Stimulated activated CD8-positive, alpha-beta memory T cell treated with anti-CD3 and anti-CD28 coated beads, Interleukin-15, amount 100 ng/mL, for 24 hours (primary cell): ENCODE results near the gene FANCM.
"Not testable (repeated sequence)": the region's sequence is repeated elsewhere in the genome, so short reads cannot be mapped to it uniquely, and the experiment has no call there.

Source experiments
- DNase-seq: peaks from one replicate; pipeline ENCODE4 v3.0.0-alpha.2; 2020; ENCODE audit warnings: low read depth

FANCM gene

GRCh38 chr14:45135659-45136395, at the start of gene FANCM:
FANCM (plus strand) TSS chr14:45135930; CDS start chr14:45136032, 102 bp downstream.
- DNase-seq: peak; percentile 49

- DNase-seq: no peak
Measured at GRCh38 chr14:45089813-45090212, 45.9 kb upstream of the FANCM start.

- no peak for DNase-seq
Measured at GRCh38 chr14:45091710-45092109, 44.0 kb upstream of the FANCM start.

- no peak for DNase-seq
Measured at GRCh38 chr14:45094275-45094674, 41.5 kb upstream of the FANCM start.

GRCh38 chr14:45095143-45095542, 40.6 kb upstream of the FANCM start:
- DNase-seq: no peak

DNA sequence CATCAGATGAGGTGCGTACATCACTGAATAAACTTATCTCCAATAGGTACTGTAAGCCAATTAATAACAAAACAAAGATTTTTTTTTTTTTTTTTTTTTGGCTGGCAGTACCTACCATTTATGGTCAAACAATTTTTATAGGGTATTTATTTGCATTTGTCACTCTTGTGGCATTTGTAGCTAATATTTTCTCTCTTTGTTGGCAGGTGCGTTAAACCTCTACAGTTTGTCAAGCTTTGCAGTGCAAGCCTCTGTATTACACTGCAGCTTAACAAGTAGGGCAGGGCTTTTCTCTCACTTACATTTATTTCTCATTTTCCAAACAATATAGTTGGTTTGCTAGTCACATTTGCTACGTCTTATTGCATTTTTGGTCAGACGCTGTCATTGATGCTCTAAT, 39.5 kb upstream of the FANCM start:
- DNase-seq: no peak

DNA sequence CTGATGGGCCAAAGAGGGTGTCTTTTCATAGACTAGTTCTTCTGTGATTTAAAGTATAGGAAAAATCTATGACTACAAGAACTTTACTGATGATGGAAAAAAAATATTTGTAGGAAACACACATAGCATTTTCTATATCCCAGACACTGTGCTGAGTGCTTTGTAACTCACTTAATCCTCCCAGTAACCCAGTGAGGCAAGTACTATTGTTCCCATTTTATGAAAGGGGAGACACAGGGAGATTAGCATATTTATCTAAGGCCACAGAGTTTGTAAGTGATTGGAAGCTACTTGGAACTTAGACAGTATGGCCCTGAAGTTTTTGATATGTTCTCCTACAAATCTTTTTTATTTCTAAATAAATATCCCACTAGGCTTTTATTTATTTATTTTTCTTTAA, 31.9 kb upstream of the FANCM start:
- DNase-seq: no peak

GRCh38 chr14:45104561-45104960, 31.2 kb upstream of the FANCM start:
- no peak for DNase-seq

DNA sequence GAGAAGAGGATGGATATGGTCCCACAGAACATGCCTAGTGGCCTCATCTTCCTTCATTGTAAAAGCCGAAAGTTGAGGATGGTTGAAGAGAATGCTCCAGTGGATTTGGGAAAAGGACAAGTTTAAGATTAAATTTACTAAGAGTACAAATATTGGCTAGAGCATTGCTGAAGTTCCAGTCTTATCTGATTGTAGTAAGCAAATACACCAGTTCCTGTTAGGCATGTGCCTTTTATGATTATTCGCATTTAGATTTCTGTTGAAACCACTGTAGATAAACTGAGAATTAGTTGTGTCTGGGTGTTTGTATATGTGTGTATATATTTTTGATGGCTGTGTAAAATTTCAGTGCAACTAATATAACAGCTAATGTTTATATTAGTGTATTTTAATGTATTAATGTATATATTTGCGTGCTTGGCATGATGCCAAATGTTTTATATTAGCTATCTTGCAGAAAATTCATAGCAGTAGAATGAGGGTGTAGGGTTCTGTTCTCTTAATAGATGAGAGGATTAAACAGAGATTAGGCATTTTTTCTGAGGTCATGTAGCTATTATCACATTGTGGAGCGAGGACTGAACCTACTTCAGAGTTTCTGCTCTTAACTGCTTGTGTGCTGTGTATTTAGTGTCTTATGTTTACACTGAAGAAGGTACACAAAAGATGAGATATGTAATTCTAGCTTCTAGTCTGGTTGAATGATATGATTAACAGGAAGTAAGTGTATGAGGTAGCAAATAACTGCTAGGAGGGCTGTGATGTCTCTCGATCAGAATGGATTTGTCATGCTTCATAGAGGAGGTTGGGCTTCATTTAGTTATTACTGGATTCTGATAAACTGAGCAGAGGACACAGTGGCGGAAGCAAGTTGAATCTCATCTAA, 22.6 kb upstream of the FANCM start:
- no peak for DNase-seq

GRCh38 chr14:45114327-45114726, 21.4 kb upstream of the FANCM start:
- DNase-seq: no peak

GRCh38 chr14:45118594-45118993, 17.1 kb upstream of the FANCM start:
- DNase-seq: no peak

GRCh38 chr14:45120096-45120495, 15.6 kb upstream of the FANCM start:
- DNase-seq: no peak

GRCh38 chr14:45123271-45123670, 12.5 kb upstream of the FANCM start:
- DNase-seq: no peak

DNA sequence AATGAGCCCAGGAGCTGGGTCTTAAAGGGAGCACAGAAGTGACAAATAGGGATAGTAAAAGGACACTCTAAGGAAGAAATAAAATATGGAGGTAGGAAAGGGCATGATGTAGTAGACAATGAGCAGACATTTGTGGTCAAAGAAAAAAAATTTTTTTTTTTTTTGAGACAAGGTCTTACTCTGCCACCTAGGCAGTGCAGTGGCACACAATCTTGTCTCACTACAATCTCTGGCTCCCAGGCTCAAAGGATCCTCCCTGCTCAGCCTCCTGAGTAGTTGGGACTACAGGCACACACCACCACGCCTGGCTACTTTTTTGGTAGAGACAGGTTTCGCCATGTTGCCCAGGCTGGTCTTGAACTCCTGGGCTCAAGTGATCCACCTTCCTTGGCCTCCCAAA, 10.0 kb upstream of the FANCM start:
- no peak for DNase-seq

DNA sequence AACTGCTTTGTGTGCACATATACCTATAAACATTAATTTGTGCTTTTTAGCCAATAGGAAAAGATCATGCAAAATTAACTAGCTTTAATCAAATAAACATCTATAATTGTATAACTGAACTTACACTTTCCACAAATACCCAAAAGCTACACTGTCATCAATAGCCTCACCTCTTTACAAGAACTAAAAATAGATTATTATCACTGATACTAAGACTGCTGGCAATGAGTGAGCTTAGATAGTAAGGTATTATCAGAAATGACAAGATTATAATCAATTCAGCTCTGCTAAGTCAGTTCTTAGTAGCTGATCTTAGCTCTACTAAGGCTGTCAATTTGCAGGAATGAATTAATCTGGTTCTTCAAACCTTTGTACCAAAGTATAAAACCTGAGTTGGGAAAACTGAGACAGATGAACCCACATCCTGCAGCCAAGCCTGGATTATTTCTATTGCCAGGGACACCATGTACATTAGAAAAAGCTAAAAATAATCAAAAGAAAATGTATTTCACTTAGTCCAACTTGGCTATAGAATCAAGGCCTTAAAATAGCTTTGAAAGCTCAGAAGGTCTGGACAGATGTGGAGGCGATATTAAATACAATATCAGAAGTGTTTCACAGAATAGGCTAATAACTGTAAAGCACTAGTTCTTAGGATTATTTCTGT, 6.6 kb upstream of the FANCM start:
- no peak for DNase-seq

DNA sequence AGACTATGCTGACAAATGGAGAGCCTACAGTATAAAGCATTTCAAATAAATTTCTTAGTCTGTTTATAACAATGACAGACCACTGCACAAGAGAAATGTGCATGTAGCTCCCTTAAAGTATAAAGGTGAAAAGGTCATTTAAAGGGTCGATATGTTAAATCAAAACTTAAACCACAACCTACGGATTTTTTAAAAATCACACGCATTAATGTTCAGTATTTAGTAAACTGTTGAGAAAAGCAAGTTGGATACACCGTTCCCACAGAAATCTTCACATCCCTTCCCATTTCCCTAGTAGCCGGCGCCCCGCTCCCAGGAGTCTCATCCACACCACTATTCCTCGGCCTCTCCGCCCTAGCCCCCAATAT, 2.1 kb upstream of the FANCM start:
- DNase-seq: no peak

DNA sequence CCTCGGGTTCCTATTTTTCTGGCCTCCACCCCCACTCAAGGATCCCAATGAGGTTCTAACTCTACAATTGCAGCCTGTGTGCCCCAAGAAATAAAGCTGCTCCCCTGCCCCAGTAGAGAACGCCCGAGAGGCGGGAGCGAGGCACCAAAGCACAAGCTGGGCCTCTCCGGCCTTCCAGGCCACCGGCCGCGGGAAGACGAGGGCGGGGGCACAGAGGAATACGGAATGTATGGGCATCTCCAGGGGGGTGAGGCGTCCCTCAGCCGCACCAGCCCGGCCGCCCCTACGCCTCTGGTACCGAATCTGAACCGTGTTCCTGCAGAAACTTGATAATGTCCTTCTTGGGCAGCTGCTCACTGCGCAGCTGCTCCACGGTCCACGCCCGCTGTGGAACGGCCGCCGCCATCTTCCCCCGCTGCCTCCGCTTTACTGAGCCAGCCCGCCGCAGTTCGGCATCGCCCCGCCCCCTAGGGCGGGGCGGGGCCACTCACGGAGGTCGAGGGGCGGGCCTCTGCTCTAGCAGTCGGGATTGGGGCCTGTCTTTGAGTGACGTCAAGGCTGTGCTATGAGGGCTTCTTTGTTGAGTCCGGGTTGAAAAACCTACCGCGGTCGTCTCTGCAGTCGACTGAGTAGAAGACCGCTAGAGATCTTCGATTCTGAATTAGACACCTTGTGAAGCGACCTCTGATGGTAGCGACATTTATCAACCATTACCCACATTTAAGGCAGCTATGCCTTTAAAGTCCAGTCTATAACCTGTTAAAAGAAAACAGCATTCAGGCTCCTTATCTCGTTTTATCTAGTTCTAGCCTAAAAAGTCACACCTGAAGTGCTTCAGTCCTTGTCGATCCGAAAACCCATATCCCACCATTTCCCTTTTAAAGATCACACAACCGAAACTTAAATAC, 1.4 kb upstream of the FANCM start, which contains the start of gene FKBP3:
Gene FKBP3 (minus strand): TSS at position 431 of the 908 bp plus-strand sequence. CDS start 25 bp downstream, at position 406.
- DNase-seq: peak; percentile 75

DNA sequence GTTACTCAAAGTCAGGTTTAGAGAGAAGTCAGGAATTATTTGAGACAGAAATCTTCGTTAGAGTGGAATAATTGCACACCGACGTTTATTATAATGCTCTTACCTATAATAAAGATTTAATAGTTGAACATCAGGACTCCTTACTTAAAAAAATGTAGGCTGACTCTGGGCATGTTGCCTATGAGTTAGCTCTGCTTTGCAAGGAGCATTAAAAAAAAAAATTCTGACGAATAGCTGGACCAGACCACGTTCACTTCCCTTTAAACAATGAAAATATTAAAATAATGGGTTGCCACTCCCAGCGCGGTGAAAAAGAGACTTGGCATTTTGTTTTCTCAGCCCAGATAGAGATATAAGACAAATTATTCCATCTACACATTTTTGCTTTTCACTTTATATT, 574 bp upstream of the FANCM start:
- no peak for DNase-seq

DNA sequence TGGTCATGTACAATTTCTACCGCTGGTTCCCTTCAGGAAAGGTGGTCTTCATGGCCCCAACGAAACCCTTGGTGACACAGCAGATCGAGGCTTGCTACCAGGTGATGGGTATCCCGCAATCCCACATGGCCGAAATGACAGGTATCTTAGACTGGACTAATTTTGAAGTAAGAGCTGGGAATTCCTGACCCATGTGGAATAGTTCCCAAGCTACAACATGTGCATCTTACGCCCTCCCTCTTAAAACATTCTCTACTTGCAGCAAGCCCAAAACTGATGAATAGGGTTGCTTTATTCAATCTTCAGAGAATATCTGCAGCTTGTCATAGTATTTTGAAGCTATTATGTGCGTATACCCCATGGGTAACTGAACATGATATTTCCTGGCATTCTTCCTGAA, 669 bp downstream of the FANCM start:
- DNase-seq: no peak

DNA sequence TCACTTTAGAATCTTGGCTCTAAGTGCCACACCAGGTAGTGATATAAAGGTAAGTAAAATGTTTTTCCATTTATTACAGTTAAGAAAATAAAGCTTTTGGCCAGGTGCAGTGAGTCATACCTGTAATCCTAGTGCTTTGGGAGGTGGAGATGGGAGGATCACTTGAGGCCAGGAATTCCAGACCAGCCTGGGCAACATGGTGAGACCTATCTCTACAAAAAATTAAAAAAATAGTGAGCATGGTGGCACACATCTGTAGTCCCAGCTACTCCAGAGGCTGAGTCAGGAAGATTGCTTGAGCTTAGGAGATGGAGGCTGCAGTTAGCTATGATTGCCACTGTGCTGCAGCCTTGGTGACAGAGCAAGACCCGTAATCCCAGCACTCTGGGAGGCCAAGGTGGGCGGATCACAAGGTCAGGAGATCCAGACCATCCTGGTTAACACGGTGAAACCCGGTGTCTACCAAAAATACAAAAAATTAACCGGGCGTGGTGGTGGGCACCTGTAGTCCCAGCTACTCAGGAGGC, 5.0 kb downstream of the FANCM start:
- no peak for DNase-seq

GRCh38 chr14:45142083-45142482, 6.4 kb downstream of the FANCM start:
- DNase-seq: not testable (repeated sequence)
